GM23338 (cell line): Measurements from ENCODE around the gene LUC7L. TPM values are rescaled to one million over a fixed set of nuclear protein-coding genes. Genes with fewer than 3 reads are reported as not detected.
"Not testable (repeated sequence)": the region's sequence is repeated elsewhere in the genome, so short reads cannot be mapped to it uniquely, and the experiment has no call there.

Experiments used
- ATAC-seq: fragments of 200-7000 bp; cut with Tn5 transposase; 3 replicates; pipeline ENCODE4 v1.9.1; 2020
- DNase-seq: peaks from one replicate; pipeline ENCODE4 v3.0.0-alpha.2; 2015; ENCODE audit warnings: low spot score
- H2AFZ ChIP-seq: fragments of 200-600 bp; sonication (generic); 2 replicates; pipeline ENCODE4 v1.8.0; 2016; ENCODE audit warnings: antibody characterized with exemption, mild to moderate bottlenecking, moderate library complexity
- H3F3A ChIP-seq: fragments of 200-600 bp; sonication (generic); replicated peaks from 2 replicates; pipeline ENCODE4 v1.8.0; 2017; ENCODE audit warnings: antibody characterized with exemption, mixed run types, low read depth
- H3K27ac ChIP-seq: fragments of 200-600 bp; sonication (generic); 2 replicates; pipeline ENCODE4 v1.6.1; 2016; ENCODE audit warnings: low read depth
- H3K27me3 ChIP-seq: fragments of 200-600 bp; sonication (generic); 2 replicates; pipeline ENCODE4 v1.8.0; 2016; ENCODE audit warnings: mild to moderate bottlenecking, mixed run types, moderate library complexity; ENCODE audit not compliant: insufficient read depth
- H3K36me3 ChIP-seq: fragments of 200-600 bp; sonication (generic); 2 replicates; pipeline ENCODE4 v1.8.0; 2016; ENCODE audit warnings: mild to moderate bottlenecking; ENCODE audit not compliant: insufficient read depth
- H3K4me1 ChIP-seq: fragments of 200-600 bp; sonication (generic); 2 replicates; pipeline ENCODE4 v1.8.0; 2016; ENCODE audit warnings: mild to moderate bottlenecking, moderate library complexity; ENCODE audit not compliant: insufficient read depth
- H3K4me2 ChIP-seq: fragments of 200-600 bp; sonication (generic); 2 replicates; pipeline ENCODE4 v1.7.1; 2017; ENCODE audit warnings: mixed run types
- H3K4me3 ChIP-seq: fragments of 200-600 bp; sonication (generic); 2 replicates; pipeline ENCODE4 v1.6.1; 2016; ENCODE audit warnings: mixed run types
- H3K79me2 ChIP-seq: fragments of 200-600 bp; sonication (generic); replicated peaks from 2 replicates; pipeline ENCODE4 v1.8.0; 2017; ENCODE audit warnings: mild to moderate bottlenecking; ENCODE audit not compliant: insufficient read depth
- H3K9me2 ChIP-seq: fragments of 200-600 bp; sonication (generic); 2 replicates; pipeline ENCODE4 v1.8.0; 2017; ENCODE audit not compliant: insufficient read depth
- H4K20me1 ChIP-seq: fragments of 200-600 bp; sonication (generic); replicated peaks from 2 replicates; pipeline ENCODE4 v1.8.0; 2017; ENCODE audit warnings: mild to moderate bottlenecking; ENCODE audit not compliant: insufficient read depth
- H3K27ac Mint-ChIP-seq: 2 replicates; pipeline ENCODE4 v1.8.0; 2020; ENCODE audit warnings: inconsistent platforms, mild to moderate bottlenecking, moderate library complexity, mixed read lengths
- H3K27me3 Mint-ChIP-seq: 3 replicates; pipeline ENCODE4 v1.8.0; 2022; ENCODE audit warnings: low read depth, mild to moderate bottlenecking, moderate library complexity, mixed read lengths, inconsistent platforms; ENCODE audit not compliant: insufficient read depth, poor library complexity
- H3K36me3 Mint-ChIP-seq: 3 replicates; pipeline ENCODE4 v1.8.0; 2021; ENCODE audit warnings: low read depth, mild to moderate bottlenecking, inconsistent platforms, moderate library complexity, mixed read lengths
- H3K4me1 Mint-ChIP-seq: 3 replicates; pipeline ENCODE4 v1.8.0; 2020; ENCODE audit warnings: mild to moderate bottlenecking, inconsistent platforms, mixed read lengths
- H3K4me3 Mint-ChIP-seq: 3 replicates; pipeline ENCODE4 v1.8.0; 2021; ENCODE audit warnings: moderate library complexity, mild to moderate bottlenecking, inconsistent platforms, mixed read lengths
- H3K9me3 Mint-ChIP-seq: 3 replicates; pipeline ENCODE4 v1.8.0; 2020; ENCODE audit warnings: moderate library complexity, mild to moderate bottlenecking, inconsistent platforms, mixed read lengths
- CREB1 ChIP-seq: fragments of 250-450 bp; sonication (Bioruptor Pico); IDR thresholded peaks from 2 replicates; pipeline ENCODE4 v1.5.0; 2020; ENCODE audit warnings: low read depth, mild to moderate bottlenecking, moderate library complexity
- EZH2 ChIP-seq: fragments of 200-600 bp; sonication (generic); IDR thresholded peaks from one replicate; pipeline ENCODE4 v1.8.0; 2017; ENCODE audit warnings: antibody characterized with exemption, mild to moderate bottlenecking, low read depth; ENCODE audit not compliant: unreplicated experiment
- JUNB ChIP-seq: IDR thresholded peaks from one replicate; pipeline ENCODE4 v1.6.1; 2016; ENCODE audit warnings: antibody characterized with exemption; ENCODE audit not compliant: unreplicated experiment
- NANOG ChIP-seq: IDR thresholded peaks from 2 replicates; pipeline ENCODE4 v1.6.1; 2016; ENCODE audit warnings: antibody characterized with exemption, borderline replicate concordance
- POLR2AphosphoS5 ChIP-seq: IDR thresholded peaks from 2 replicates; pipeline ENCODE4 v1.6.1; 2016; ENCODE audit warnings: antibody characterized with exemption, low read depth
- STAT1 ChIP-seq: IDR thresholded peaks from one replicate; pipeline ENCODE4 v1.6.1; 2016; ENCODE audit warnings: antibody characterized with exemption; ENCODE audit not compliant: unreplicated experiment
- ZNF114 ChIP-seq: fragments of 250-450 bp; sonication (Bioruptor Pico); IDR thresholded peaks from 2 replicates; pipeline ENCODE4 v1.5.0; 2020; ENCODE audit warnings: mild to moderate bottlenecking, moderate library complexity
- ZNF331 ChIP-seq: fragments of 250-450 bp; sonication (Bioruptor Pico); IDR thresholded peaks from 2 replicates; pipeline ENCODE4 v1.5.0; 2020; ENCODE audit warnings: low read depth, mild to moderate bottlenecking, moderate library complexity
- polyA plus RNA-seq: library from polyadenylated mRNA; unstranded; fragments of >200 nt; fragmentation: Nextera tagmentation; extraction: Ambion mirVana; gene quantifications from 2 replicates; pipeline ENCODE4 v1.2.1, GENCODE V29; 2016
- total RNA-seq: library from RNA; depleted of rRNA; stranded (reverse); fragments of >200 nt; shearing (Covaris generic); gene quantifications from 2 replicates; pipeline ENCODE4 v1.2.3, GENCODE V29; 2014
- TF ChIP-seq, protein P1 (sequence below): IDR thresholded peaks from 2 replicates; pipeline ENCODE4 v1.6.1; 2016; ENCODE audit warnings: antibody characterized with exemption
- TF ChIP-seq, protein P2 (sequence below): IDR thresholded peaks from one replicate; pipeline ENCODE4 v1.6.1; 2018; ENCODE audit warnings: antibody characterized with exemption; ENCODE audit not compliant: unreplicated experiment
- TF ChIP-seq, protein P3 (sequence below), 2 experiments: fragments of 200-600 bp in 1 of 2; sonication (generic) in 1 of 2; conservative IDR thresholded peaks; 2 replicates each; pipeline versions ENCODE4 v1.5.1 to v1.6.1; 2016 to 2017; ENCODE audit warnings: antibody characterized with exemption in 2 of 2, low read depth in 2 of 2, mild to moderate bottlenecking in 2 of 2, moderate library complexity in 1 of 2

LUC7L gene
- total and polyA plus RNA-seq, 2 experiments from 2014 or later: 114 to 151 TPM

- H3K4me3 ChIP-seq: peak overlapping the region; percentile 27; the same call in 1 of the 2 replicates
- H3K9me2 ChIP-seq, H2AFZ ChIP-seq, H4K20me1 ChIP-seq, H3K27ac ChIP-seq, H3K36me3 ChIP-seq, H3K9me3 Mint-ChIP-seq, H3K36me3 Mint-ChIP-seq, H3K79me2 ChIP-seq, H3K27ac Mint-ChIP-seq: not testable (repeated sequence)
- H3F3A ChIP-seq: peaks cover 12% of the 10 kb centered on the region
- peak overlapping the region; percentile 62 for H3K4me2 ChIP-seq
- Mint-ChIP-seq H3K4me3 (peak overlapping the region; percentile 34; the same call in 1 of the 3 replicates), H3K4me1 (peaks cover 47% of the 10 kb centered on the region), H3K27me3 (peaks cover 85% of the 10 kb centered on the region)
- H3K4me1 ChIP-seq: peaks cover 52% of the 10 kb centered on the region
- ATAC-seq: peak; percentile 18
- peak; percentile 40 for DNase-seq
- TF ChIP-seq, protein P1, sequence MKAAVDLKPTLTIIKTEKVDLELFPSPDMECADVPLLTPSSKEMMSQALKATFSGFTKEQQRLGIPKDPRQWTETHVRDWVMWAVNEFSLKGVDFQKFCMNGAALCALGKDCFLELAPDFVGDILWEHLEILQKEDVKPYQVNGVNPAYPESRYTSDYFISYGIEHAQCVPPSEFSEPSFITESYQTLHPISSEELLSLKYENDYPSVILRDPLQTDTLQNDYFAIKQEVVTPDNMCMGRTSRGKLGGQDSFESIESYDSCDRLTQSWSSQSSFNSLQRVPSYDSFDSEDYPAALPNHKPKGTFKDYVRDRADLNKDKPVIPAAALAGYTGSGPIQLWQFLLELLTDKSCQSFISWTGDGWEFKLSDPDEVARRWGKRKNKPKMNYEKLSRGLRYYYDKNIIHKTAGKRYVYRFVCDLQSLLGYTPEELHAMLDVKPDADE: peak; percentile 65
- TF ChIP-seq, protein P2, sequence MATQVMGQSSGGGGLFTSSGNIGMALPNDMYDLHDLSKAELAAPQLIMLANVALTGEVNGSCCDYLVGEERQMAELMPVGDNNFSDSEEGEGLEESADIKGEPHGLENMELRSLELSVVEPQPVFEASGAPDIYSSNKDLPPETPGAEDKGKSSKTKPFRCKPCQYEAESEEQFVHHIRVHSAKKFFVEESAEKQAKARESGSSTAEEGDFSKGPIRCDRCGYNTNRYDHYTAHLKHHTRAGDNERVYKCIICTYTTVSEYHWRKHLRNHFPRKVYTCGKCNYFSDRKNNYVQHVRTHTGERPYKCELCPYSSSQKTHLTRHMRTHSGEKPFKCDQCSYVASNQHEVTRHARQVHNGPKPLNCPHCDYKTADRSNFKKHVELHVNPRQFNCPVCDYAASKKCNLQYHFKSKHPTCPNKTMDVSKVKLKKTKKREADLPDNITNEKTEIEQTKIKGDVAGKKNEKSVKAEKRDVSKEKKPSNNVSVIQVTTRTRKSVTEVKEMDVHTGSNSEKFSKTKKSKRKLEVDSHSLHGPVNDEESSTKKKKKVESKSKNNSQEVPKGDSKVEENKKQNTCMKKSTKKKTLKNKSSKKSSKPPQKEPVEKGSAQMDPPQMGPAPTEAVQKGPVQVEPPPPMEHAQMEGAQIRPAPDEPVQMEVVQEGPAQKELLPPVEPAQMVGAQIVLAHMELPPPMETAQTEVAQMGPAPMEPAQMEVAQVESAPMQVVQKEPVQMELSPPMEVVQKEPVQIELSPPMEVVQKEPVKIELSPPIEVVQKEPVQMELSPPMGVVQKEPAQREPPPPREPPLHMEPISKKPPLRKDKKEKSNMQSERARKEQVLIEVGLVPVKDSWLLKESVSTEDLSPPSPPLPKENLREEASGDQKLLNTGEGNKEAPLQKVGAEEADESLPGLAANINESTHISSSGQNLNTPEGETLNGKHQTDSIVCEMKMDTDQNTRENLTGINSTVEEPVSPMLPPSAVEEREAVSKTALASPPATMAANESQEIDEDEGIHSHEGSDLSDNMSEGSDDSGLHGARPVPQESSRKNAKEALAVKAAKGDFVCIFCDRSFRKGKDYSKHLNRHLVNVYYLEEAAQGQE: peak; percentile 67
- H3K27me3 ChIP-seq: peaks cover 88% of the 10 kb centered on the region
These were observed 59.2 kb downstream of the LUC7L start for GRCh38 chr16:170088-170507.

- Histone ChIP-seq H3K4me3 (no peak overlapping the region), H3K4me2 (peak overlapping the region; percentile 43; the same call in 1 of the 2 replicates), H3F3A (peaks cover 9% of the 10 kb centered on the region), H3K4me1 (peaks cover 45% of the 10 kb centered on the region), H4K20me1 (no peaks in the 10 kb centered on the region), H3K27me3 (peaks cover 80% of the 10 kb centered on the region), H3K36me3 (no peaks in the 10 kb centered on the region), H3K9me2 (no peaks in the 10 kb centered on the region), H3K27ac (no peak overlapping the region), H2AFZ (no peak overlapping the region), H3K79me2 (no peaks in the 10 kb centered on the region)
- Mint-ChIP-seq H3K9me3 (no peaks in the 10 kb centered on the region), H3K27ac (no peak overlapping the region), H3K4me3 (no peak overlapping the region), H3K4me1 (peaks cover 39% of the 10 kb centered on the region), H3K27me3 (peaks cover 77% of the 10 kb centered on the region), H3K36me3 (no peaks in the 10 kb centered on the region)
- ATAC-seq: no peak
- DNase-seq: no peak
- TF ChIP-seq POLR2AphosphoS5 (no peak), JUNB (no peak), ZNF114 (no peak), CREB1 (CRISPR knock-in tag) (no peak), ZNF331 (CRISPR knock-in tag) (no peak), STAT1 (no peak), NANOG (no peak), EZH2 (no peak)
- TF ChIP-seq, protein P1: no peak
- TF ChIP-seq, protein P2: no peak
- TF ChIP-seq, protein P3, sequence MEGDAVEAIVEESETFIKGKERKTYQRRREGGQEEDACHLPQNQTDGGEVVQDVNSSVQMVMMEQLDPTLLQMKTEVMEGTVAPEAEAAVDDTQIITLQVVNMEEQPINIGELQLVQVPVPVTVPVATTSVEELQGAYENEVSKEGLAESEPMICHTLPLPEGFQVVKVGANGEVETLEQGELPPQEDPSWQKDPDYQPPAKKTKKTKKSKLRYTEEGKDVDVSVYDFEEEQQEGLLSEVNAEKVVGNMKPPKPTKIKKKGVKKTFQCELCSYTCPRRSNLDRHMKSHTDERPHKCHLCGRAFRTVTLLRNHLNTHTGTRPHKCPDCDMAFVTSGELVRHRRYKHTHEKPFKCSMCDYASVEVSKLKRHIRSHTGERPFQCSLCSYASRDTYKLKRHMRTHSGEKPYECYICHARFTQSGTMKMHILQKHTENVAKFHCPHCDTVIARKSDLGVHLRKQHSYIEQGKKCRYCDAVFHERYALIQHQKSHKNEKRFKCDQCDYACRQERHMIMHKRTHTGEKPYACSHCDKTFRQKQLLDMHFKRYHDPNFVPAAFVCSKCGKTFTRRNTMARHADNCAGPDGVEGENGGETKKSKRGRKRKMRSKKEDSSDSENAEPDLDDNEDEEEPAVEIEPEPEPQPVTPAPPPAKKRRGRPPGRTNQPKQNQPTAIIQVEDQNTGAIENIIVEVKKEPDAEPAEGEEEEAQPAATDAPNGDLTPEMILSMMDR (conservative IDR thresholded peaks at IDR 0.05; ENCODE audit: low read depth in 2 of 2): no peak
These were observed 60.2 kb downstream of the LUC7L start for GRCh38 chr16:169014-169413.
